ENCODE results near the gene PSMC4.

DNA sequence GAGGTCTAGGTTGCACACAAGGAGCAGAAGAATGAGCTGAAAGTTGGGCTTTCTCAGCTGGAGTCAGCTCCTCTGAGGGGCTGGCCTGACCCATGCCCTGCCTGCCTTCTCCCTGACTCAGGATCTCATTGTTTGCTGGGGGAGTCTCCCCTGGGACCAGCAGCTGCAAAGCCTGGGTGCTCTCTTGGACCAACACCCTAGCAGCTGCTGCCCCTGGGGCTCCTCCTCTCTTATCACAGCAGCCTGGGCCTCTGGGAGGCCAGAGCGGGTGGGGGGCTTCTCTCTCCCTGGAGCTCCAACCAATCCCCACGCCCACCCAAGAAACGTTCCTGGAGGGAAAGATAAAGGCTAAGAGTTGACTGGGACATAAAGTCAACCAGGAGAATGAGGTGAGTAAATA lies 34.9 kb upstream of the PSMC4 start:
- no peak for TF ChIP-seq ISL1 (CRISPR knock-in tag; IDR thresholded peaks at IDR 0.05)
- TF ChIP-seq, protein P1, sequence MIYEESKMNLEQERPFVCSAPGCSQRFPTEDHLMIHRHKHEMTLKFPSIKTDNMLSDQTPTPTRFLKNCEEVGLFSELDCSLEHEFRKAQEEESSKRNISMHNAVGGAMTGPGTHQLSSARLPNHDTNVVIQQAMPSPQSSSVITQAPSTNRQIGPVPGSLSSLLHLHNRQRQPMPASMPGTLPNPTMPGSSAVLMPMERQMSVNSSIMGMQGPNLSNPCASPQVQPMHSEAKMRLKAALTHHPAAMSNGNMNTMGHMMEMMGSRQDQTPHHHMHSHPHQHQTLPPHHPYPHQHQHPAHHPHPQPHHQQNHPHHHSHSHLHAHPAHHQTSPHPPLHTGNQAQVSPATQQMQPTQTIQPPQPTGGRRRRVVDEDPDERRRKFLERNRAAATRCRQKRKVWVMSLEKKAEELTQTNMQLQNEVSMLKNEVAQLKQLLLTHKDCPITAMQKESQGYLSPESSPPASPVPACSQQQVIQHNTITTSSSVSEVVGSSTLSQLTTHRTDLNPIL (CRISPR knock-in tag; IDR thresholded peaks at IDR 0.05; ENCODE audit: low read depth) = no peak
- TF ChIP-seq, protein P2, sequence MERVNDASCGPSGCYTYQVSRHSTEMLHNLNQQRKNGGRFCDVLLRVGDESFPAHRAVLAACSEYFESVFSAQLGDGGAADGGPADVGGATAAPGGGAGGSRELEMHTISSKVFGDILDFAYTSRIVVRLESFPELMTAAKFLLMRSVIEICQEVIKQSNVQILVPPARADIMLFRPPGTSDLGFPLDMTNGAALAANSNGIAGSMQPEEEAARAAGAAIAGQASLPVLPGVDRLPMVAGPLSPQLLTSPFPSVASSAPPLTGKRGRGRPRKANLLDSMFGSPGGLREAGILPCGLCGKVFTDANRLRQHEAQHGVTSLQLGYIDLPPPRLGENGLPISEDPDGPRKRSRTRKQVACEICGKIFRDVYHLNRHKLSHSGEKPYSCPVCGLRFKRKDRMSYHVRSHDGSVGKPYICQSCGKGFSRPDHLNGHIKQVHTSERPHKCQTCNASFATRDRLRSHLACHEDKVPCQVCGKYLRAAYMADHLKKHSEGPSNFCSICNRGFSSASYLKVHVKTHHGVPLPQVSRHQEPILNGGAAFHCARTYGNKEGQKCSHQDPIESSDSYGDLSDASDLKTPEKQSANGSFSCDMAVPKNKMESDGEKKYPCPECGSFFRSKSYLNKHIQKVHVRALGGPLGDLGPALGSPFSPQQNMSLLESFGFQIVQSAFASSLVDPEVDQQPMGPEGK (CRISPR knock-in tag; IDR thresholded peaks at IDR 0.05; ENCODE audit: borderline replicate concordance) = no peak
- no peak for TF ChIP-seq ARNTL (CRISPR knock-in tag; IDR thresholded peaks at IDR 0.05; ENCODE audit: borderline replicate concordance, low read depth)
- TF ChIP-seq, protein P3, sequence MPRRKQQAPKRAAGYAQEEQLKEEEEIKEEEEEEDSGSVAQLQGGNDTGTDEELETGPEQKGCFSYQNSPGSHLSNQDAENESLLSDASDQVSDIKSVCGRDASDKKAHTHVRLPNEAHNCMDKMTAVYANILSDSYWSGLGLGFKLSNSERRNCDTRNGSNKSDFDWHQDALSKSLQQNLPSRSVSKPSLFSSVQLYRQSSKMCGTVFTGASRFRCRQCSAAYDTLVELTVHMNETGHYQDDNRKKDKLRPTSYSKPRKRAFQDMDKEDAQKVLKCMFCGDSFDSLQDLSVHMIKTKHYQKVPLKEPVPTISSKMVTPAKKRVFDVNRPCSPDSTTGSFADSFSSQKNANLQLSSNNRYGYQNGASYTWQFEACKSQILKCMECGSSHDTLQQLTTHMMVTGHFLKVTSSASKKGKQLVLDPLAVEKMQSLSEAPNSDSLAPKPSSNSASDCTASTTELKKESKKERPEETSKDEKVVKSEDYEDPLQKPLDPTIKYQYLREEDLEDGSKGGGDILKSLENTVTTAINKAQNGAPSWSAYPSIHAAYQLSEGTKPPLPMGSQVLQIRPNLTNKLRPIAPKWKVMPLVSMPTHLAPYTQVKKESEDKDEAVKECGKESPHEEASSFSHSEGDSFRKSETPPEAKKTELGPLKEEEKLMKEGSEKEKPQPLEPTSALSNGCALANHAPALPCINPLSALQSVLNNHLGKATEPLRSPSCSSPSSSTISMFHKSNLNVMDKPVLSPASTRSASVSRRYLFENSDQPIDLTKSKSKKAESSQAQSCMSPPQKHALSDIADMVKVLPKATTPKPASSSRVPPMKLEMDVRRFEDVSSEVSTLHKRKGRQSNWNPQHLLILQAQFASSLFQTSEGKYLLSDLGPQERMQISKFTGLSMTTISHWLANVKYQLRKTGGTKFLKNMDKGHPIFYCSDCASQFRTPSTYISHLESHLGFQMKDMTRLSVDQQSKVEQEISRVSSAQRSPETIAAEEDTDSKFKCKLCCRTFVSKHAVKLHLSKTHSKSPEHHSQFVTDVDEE (CRISPR knock-in tag; IDR thresholded peaks at IDR 0.05) = no peak
- TF ChIP-seq BACH2 (CRISPR knock-in tag; IDR thresholded peaks at IDR 0.05; ENCODE audit: borderline replicate concordance) = no peak
- no peak for TF ChIP-seq ZNF70 (CRISPR knock-in tag; IDR thresholded peaks at IDR 0.05)
- no peak for TF ChIP-seq RARB (CRISPR knock-in tag; IDR thresholded peaks at IDR 0.05)
- no peak for TF ChIP-seq TOX (CRISPR knock-in tag; IDR thresholded peaks at IDR 0.05; ENCODE audit: borderline replicate concordance)
- TF ChIP-seq ZFP30 (CRISPR knock-in tag; IDR thresholded peaks at IDR 0.05) = no peak
- TF ChIP-seq ZNF8 (CRISPR knock-in tag; IDR thresholded peaks at IDR 0.05) = no peak

All from SK-N-SH treated with all-trans-retinoic acid at 6 μM for 48 hours (cell line).